HG03469 (cell line): ENCODE results near the gene LRRC10.

ENCODE experiments used
- ATAC-seq: cut with Tn5 transposase; IDR thresholded peaks from one replicate; pipeline ENCODE4 v1.9.1; 2021; ENCODE audit warnings: mild to moderate bottlenecking, moderate library complexity, moderate number of reproducible peaks; ENCODE audit not compliant: unreplicated experiment

Gene LRRC10

GRCh38 chr12:69610729-69611128 is at the start of gene LRRC10:
Gene LRRC10, minus strand, starts transcription at chr12:69610907. Its CDS starts 69 bp downstream, at chr12:69610838.
- ATAC-seq = no peak

GRCh38 chr12:69660164-69660863 is 49.6 kb upstream of the LRRC10 start:
- ATAC-seq = no peak

GRCh38 chr12:69658203-69658602 is 47.5 kb upstream of the LRRC10 start:
- no peak for ATAC-seq

GRCh38 chr12:69657376-69658137 is 46.9 kb upstream of the LRRC10 start:
- no peak for ATAC-seq

- ATAC-seq = no peak
Measured at GRCh38 chr12:69655616-69656340, 45.1 kb upstream of the LRRC10 start.

- ATAC-seq = no peak
Measured at GRCh38 chr12:69653703-69654102, 43.0 kb upstream of the LRRC10 start.

GRCh38 chr12:69651922-69652321 is 41.2 kb upstream of the LRRC10 start:
- ATAC-seq = no peak

GRCh38 chr12:69649529-69649928 is 38.8 kb upstream of the LRRC10 start:
- ATAC-seq = no peak

- ATAC-seq = no peak
Measured at GRCh38 chr12:69648476-69648875, 37.8 kb upstream of the LRRC10 start.

- no peak for ATAC-seq
Measured at GRCh38 chr12:69647178-69647577, 36.5 kb upstream of the LRRC10 start.

GRCh38 chr12:69645031-69645430 is 34.3 kb upstream of the LRRC10 start:
- no peak for ATAC-seq

- no peak for ATAC-seq
Measured at GRCh38 chr12:69644511-69644910, 33.8 kb upstream of the LRRC10 start.

GRCh38 chr12:69642531-69642930 is 31.8 kb upstream of the LRRC10 start:
- no peak for ATAC-seq

GRCh38 chr12:69641546-69641945 is 30.8 kb upstream of the LRRC10 start:
- no peak for ATAC-seq

GRCh38 chr12:69639400-69640016 is 28.8 kb upstream of the LRRC10 start:
- peak; percentile 93 for ATAC-seq

- no peak for ATAC-seq
Measured at GRCh38 chr12:69633061-69633460, 22.4 kb upstream of the LRRC10 start.

GRCh38 chr12:69630191-69630590 is 19.5 kb upstream of the LRRC10 start:
- ATAC-seq = no peak

- no peak for ATAC-seq
Measured at GRCh38 chr12:69627501-69627900, 16.8 kb upstream of the LRRC10 start.

- no peak for ATAC-seq
Measured at GRCh38 chr12:69623970-69624369, 13.3 kb upstream of the LRRC10 start.

GRCh38 chr12:69621551-69621950 is 10.8 kb upstream of the LRRC10 start:
- no peak for ATAC-seq

- ATAC-seq = no peak
Measured at GRCh38 chr12:69620921-69621320, 10.2 kb upstream of the LRRC10 start.
